Occipital lobe (tissue), 3 donors: ENCODE data around the gene MRNIP. TPM values are rescaled to one million over a fixed set of nuclear protein-coding genes. Genes with fewer than 3 reads are reported as not detected.
"Not testable (repeated sequence)": the region's sequence is repeated elsewhere in the genome, so short reads cannot be mapped to it uniquely, and the experiment has no call there.

Source experiments
- DNase-seq: peaks from one replicate; lab custom pipeline; 2025; lab: John Stamatoyannopoulos, UW
- small RNA-seq: library from RNA; depleted of rRNA; stranded (forward); fragments of <200 nt; gene quantifications from one replicate; pipeline ENCODE3, GENCODE V24; 2014
- total RNA-seq: library from RNA; depleted of rRNA; stranded (reverse); fragments of >200 nt; gene quantifications from one replicate; pipeline ENCODE4 v1.2.3, GENCODE V29; 2014

MRNIP gene
- total RNA-seq, 1 donor from 2014 or later = 26.7 TPM

DNA sequence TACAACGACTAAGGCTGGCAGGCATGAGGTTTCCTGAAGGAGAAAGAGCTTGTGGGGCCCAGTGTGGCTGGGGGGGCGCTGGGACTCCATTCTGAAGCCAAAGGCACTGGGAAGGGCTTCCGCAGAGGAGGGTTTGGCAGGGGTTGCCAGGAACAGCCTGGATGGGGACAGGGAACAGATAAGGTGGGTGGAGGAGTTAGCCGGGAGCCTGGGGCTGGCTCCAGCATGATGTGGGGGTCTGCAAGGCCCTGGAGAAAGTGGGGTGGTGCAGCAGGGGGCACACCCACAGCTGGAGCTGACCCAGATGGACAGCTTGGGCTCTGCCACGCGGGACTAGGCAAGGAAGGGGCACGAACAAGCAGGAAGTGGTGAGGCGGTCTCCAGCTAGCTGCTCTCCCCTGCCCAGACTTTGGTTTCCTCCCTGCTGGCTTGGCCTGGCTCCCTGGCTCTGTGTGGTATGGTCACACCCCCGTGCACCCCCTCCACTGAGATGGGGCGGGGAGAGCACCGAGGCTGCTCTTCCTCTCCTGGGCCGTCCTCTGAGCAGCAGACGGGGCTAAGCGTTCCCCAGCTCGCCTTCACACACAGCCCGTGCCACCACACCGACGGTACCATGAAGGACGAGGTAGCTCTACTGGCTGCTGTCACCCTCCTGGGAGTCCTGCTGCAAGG is 65.0 kb downstream of the MRNIP start, which contains the start of gene LTC4S:
Gene LTC4S (plus strand): TSS at position 519 of the 672 bp plus-strand sequence. CDS start 95 bp downstream, at position 614.
- DNase-seq = no peak

DNA sequence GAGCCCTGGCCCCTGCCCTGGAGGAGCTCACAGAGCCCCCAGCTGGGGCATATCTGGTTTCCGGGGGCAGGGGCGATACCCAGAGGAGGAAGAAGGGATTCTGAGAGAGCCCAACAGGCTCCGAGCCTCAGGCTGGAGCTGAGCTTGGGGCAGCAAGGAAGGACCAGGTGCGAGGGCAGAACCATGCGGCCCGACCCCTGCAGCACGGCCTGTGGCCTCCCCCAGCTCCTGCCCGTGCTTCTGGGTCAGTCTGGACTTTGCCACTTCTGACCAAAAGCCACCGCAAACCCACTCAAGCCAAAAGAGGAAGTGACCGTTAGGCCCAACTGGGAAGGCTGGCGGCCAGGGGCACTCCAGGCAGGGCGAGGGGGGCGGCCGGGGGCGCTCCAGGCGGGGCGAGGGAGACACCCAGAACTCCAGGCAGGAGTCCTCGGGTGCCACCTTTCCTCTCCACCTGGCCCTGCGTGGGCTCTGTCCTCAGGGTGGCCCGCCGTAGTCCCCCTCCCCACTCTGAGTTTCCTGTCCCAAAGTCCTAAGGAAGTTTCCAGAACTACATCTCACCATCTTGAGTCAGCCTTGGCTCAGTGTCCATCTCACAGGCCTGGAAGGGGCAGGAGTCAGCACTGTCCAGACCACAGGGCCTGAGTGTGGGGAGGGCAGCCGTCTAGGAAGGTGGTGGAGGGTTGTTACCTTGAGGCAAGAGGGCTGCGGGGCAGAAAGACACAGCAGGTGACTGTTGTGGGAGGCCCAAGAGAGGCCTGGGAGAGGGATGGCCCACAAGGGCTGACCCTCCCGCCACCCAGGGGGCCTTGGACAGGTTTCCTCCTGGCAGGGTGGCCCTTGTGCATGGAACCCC is 65.8 kb downstream of the MRNIP start:
- no peak for DNase-seq

DNA sequence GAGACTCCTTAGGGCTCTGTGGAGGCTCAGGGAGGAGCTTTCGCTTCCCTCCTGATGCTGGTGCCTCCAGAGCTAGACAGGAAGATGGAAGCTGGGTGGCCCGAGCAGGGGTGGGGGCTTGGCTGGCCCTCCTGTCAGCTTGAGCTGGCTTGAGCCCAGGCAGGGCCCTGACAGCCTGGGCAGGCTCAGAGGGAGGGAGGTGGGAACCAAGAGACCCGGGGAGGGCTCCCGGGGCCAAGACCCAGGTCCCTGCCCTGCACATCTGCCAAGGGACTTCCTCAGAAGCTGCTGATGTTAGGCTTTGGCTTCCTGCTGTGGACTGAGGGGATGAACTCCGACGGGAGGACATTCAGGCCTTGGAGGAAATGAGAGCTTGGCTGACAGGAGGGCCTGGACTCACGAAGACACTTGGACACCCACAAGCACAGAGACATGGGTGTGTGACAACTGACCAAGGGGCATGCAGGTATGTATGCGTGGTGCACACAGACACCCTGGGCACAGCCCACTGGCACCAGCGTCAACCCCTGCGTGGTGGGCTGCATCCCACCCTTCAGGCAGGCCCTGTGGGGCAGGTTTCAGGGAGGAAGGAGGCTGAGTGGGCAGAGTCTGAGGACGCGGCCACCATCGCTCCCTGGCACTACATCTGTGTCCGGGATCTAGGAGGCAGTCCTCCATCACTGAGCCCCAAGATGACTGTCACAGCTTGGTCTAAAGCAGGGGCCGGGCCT is 66.6 kb downstream of the MRNIP start:
- DNase-seq = no peak

DNA sequence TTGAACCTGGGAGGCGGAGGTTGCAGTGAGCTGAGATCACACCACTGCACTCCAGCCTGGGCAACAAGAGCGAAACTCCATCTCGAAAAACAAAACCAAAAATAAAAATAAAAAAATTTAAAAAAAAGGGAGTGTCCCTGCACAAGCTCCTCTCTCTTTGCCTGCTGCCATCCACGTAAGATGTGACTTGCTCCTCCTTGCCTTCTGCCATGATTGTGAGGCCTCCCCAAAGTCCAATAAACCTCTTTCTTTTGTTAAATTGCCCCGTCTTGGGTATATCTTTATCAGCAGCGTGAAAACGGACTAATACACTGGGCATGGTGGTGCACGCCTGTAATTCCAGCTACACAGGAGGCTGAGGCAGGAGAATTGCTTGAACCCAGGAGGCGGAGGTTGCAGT is 69.3 kb downstream of the MRNIP start:
- DNase-seq = not testable (repeated sequence)

DNA sequence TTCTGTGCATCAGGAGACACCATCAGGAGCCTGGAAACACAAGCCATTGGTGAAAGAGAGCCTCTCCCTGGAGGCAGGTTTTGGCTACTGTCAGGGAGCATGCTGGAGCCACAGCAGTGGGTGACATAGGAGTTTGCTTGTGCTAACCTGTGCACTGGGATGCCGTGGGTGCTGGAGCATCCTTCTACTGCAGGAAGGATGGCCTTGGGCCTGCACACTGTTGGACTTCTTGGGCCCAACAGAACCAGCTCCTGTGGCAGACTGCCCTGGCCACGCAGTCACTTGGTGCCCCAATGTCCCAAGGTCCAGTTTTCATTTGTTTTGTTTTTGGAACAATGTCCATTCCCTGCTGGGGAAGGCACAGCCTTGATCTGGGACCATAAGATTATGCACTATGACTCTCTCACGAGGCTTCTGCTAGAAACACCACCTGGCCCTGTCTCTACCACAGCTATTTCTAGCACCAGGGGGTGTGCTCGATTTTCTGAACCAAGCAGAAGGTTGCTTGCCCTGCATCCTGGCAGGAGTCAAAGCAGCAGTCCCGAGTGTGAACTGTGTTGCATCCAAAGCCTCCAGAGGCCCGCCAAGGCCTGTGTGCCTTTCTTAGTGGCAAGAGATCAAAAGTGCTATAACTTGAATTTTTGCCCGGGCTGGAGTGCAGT is 70.3 kb downstream of the MRNIP start:
- no peak for DNase-seq

Small RNA genes lying within 50 kb of the gene (small RNA-seq; reads per million reads assigned to genes)
- 0.15 reads per million for gene MIR1229
- not detected for gene RF00019

Other genes with a start within 250 kb of the MRNIP start
- 755 TPM for gene HNRNPH1, start 235.1 kb downstream of the MRNIP start, total RNA-seq
- not detected for gene CBY3, start 177.8 kb downstream of the MRNIP start, total RNA-seq
- gene CANX, start 159.8 kb downstream of the MRNIP start, total RNA-seq = 352 TPM
- 9.4 TPM for gene MAML1, start 126.0 kb downstream of the MRNIP start, total RNA-seq
- gene LTC4S, start 64.8 kb downstream of the MRNIP start, total RNA-seq = 1.7 TPM
- 47.4 TPM for gene MGAT4B, start 52.0 kb downstream of the MRNIP start, total RNA-seq
- 53.5 TPM for gene SQSTM1, start 37.9 kb downstream of the MRNIP start, total RNA-seq
- 23.9 TPM for gene TBC1D9B, start 49.1 kb upstream of the MRNIP start, total RNA-seq
- 78.0 TPM for gene RNF130, start 212.9 kb upstream of the MRNIP start, total RNA-seq